T-helper 2 cell treated with Interferon-gamma antibody and Interleukin-4, amounts not matched to agents 5 μg/mL and 100 μg/mL, for 36 hours (primary cell): ENCODE data around the gene CHRFAM7A.
"Not testable (repeated sequence)": the region's sequence is repeated elsewhere in the genome, so short reads cannot be mapped to it uniquely, and the experiment has no call there.

ENCODE experiments used
- DNase-seq: peaks from one replicate; pipeline ENCODE4 v3.0.0; 2021; ENCODE audit warnings: low spot score
- H3K27ac Mint-ChIP-seq: one replicate; pipeline ENCODE4 v1.8.0; 2021; ENCODE audit warnings: mild to moderate bottlenecking, mixed read lengths
- H3K27me3 Mint-ChIP-seq: one replicate; pipeline ENCODE4 v1.8.0; 2021; ENCODE audit warnings: low read depth, mixed read lengths
- H3K36me3 Mint-ChIP-seq: one replicate; pipeline ENCODE4 v1.8.0; 2021; ENCODE audit warnings: low read depth, mixed read lengths
- H3K4me1 Mint-ChIP-seq: one replicate; pipeline ENCODE4 v1.8.0; 2021; ENCODE audit warnings: low read depth, mixed read lengths
- H3K4me3 Mint-ChIP-seq: one replicate; pipeline ENCODE4 v1.8.0; 2022; ENCODE audit warnings: mild to moderate bottlenecking, moderate library complexity, mixed read lengths
- H3K9me3 Mint-ChIP-seq: one replicate; pipeline ENCODE4 v1.8.0; 2021; ENCODE audit warnings: mixed read lengths

Gene CHRFAM7A

DNA sequence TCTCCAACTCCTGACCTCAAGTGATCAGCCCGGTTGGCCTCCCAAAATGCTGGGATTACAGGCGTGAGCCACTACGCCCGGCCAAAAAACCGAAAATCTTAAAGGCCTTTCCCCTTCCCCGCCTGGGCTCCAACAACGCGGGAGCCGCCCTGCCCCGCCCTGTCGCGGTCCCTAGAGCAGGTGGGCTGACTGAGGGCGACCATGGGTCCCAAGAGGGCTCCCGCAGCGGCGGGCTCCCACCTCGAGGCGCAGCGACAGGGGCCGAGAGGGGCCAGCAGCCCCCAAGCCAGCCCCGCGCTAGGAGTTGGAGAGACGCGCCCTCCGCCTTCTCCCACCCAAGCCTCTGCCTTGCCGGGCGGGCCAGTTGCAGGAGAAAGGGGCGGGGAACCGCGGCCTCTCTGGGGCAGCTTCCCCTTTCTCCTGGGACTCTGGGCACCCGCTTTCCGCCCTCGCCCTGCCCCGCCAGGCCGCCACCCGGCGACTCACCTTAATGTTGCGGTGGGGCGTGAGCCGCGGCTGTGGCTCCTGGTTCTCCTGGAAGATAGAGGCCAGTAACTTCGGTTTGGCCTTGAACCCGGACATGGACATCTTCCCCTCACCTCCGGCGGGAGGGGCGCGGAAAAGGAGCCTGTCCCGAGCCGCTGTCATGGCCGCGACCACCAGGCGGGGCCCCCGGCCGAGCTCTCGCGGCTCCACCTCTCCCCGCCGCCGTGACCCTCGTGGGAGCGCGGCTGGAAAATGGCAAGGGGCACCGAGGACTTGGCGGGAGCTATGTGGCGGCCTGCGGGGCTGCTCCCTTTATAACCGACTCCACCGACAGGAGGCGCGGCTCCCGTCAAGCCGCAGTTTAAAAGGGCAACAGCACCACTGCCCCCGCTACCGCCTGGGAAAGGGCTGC, at the start of gene CHRFAM7A:
CHRFAM7A (minus strand) TSS at position 775 of the 898 bp plus-strand sequence. CDS start 10,189 bp downstream, outside the sequence.
- not testable (repeated sequence) for H3K4me1 Mint-ChIP-seq, H3K4me3 Mint-ChIP-seq, H3K27ac Mint-ChIP-seq, H3K27me3 Mint-ChIP-seq, DNase-seq, H3K9me3 Mint-ChIP-seq, H3K36me3 Mint-ChIP-seq

DNA sequence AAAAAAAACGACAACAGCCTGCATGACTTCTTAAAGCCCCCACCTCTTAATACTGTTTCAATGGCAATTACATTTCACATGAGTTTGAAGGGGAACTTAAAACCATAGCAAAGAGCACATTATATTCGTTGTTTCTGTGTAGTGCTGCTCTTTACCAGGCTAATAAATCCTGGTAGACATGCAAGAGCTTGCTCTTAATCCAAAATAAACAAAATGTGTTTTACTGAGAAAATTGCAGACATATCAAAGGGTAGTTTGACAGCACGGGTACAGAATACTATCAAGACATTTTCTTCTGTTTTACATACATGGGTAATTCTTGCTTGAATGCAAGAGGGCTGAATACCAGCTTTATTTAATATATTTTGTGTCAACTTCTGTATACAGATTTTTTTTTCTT, 45.0 kb upstream of the CHRFAM7A start:
- H3K4me1 Mint-ChIP-seq, H3K27me3 Mint-ChIP-seq, H3K27ac Mint-ChIP-seq, H3K36me3 Mint-ChIP-seq, DNase-seq, H3K9me3 Mint-ChIP-seq, H3K4me3 Mint-ChIP-seq: not testable (repeated sequence)

DNA sequence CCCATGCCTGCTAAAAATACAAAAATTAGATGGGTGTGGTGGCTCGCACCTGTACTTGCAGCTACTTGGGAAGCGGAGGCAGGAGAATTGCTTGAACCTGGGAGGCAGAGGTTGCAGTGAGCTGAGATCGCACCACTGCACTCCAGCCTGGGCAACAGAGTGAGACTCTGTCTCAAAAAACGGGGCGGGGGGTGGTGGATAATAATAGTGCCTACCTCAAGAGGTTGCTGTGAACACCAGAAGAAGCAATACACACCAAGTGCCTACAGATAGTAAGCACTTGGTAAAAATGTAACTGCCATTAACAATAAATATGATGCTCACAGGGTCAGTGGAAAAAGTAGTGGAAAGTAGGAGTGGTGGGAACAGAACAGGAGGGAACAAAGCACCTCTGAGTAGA, 42.5 kb upstream of the CHRFAM7A start:
- DNase-seq, H3K9me3 Mint-ChIP-seq, H3K4me3 Mint-ChIP-seq, H3K27me3 Mint-ChIP-seq, H3K4me1 Mint-ChIP-seq, H3K27ac Mint-ChIP-seq, H3K36me3 Mint-ChIP-seq: not testable (repeated sequence)

DNA sequence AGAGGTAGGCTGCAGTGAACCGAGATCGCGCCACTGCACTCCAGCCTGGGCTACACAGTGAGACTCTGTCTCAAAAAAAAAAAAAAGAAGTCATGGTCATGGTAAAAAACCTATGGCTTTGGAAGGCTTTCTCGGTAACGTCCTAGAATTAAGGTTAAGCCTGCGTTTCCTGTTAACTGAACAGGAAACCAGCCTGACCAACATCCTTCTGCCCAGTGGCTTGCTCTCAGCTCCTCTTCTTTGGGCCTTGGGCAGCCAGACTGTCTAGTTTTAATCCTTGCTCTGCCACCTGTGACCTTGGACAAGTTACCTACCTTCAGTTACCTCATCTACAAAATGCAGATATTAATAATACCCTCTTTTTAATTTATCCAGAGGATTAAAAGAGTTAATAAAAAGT, 27.4 kb upstream of the CHRFAM7A start:
- not testable (repeated sequence) for H3K27me3 Mint-ChIP-seq, H3K4me1 Mint-ChIP-seq, H3K4me3 Mint-ChIP-seq, H3K9me3 Mint-ChIP-seq, DNase-seq, H3K27ac Mint-ChIP-seq, H3K36me3 Mint-ChIP-seq

DNA sequence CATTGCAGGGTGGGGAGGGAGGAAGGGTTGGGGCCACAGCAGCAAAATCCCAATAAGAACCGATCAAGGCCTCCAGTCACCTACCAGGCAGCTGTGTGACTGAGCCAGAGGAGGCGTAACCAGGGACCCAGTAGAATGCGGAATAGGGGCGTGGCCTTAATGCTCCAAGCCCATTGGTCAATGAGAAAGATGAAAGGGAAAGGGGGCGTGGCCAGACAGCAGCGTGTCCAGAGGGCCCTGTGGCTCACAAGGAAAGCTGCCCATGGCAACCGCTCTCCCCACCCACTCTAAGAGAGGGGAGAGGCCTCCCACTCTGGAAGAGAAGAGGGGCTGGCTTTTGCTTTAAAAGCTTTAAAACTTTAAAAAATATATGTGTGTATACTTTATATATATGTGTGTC, 20.8 kb upstream of the CHRFAM7A start, which contains the start of gene GOLGA8R:
GOLGA8R (minus strand) TSS at position 101 of the 400 bp plus-strand sequence; CDS start at position 3, 98 bp downstream.
- H3K9me3 Mint-ChIP-seq, H3K27ac Mint-ChIP-seq, H3K4me3 Mint-ChIP-seq, H3K27me3 Mint-ChIP-seq, DNase-seq, H3K36me3 Mint-ChIP-seq, H3K4me1 Mint-ChIP-seq: not testable (repeated sequence)

DNA sequence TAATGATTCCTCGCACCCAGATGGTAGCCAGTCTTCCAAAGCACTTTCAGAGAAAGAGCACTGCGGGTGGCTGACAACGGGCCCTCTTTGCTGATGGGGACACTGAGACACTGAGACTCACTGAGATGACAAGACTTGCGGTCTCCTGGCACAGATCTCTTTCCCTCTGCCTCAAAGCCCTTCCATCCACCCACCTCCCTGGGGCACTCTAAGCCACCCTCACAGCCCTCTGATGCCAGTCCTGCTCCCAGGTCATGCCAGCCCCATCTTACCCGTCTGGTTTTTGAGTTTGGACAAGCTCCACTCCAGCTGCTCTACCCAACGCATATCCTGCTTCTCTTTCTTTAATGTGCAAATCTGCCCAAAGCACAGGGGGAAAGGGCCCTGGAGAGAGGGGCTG, 14.3 kb upstream of the CHRFAM7A start:
- not testable (repeated sequence) for H3K4me3 Mint-ChIP-seq, DNase-seq, H3K4me1 Mint-ChIP-seq, H3K27ac Mint-ChIP-seq, H3K36me3 Mint-ChIP-seq, H3K27me3 Mint-ChIP-seq, H3K9me3 Mint-ChIP-seq

- H3K9me3 Mint-ChIP-seq, H3K36me3 Mint-ChIP-seq, H3K27me3 Mint-ChIP-seq, H3K4me3 Mint-ChIP-seq, H3K27ac Mint-ChIP-seq, H3K4me1 Mint-ChIP-seq: not testable (repeated sequence)
- peak; percentile 27 for DNase-seq
Observed at GRCh38 chr15:30398988-30399387, 5.6 kb upstream of the CHRFAM7A start.

- not testable (repeated sequence) for H3K27me3 Mint-ChIP-seq, H3K36me3 Mint-ChIP-seq, H3K4me1 Mint-ChIP-seq, H3K9me3 Mint-ChIP-seq, H3K27ac Mint-ChIP-seq, DNase-seq, H3K4me3 Mint-ChIP-seq
Observed at GRCh38 chr15:30393664-30393991, 288 bp upstream of the CHRFAM7A start.

DNA sequence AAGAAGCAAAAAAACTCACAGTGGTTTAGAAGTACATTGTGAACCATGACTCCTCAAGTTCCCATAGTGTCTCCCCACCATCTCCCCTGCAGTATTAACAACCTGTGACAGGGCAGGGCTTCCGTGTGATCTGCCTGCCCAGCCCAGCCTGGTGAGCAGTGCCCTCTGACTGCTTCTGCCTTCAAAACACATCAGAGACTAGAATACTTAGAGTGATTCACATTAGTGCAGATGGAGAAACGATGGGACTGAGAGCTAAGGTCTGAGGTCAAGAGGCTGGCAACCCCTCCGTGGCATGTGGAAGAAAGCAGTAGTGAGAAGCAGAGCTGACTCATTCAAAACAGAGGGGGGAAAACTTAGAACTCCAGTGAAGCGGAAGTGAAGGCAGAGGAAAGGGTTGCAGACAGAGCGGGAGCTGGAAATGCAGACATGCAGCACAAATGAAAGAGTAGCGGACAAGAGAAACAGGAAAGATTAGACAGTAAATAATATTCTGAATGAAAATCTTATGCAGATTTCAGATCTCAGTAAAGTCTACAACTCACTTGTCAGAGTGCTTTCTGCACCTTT, 6.9 kb downstream of the CHRFAM7A start:
- H3K9me3 Mint-ChIP-seq, H3K4me3 Mint-ChIP-seq, H3K36me3 Mint-ChIP-seq, DNase-seq, H3K4me1 Mint-ChIP-seq, H3K27ac Mint-ChIP-seq, H3K27me3 Mint-ChIP-seq: not testable (repeated sequence)

DNA sequence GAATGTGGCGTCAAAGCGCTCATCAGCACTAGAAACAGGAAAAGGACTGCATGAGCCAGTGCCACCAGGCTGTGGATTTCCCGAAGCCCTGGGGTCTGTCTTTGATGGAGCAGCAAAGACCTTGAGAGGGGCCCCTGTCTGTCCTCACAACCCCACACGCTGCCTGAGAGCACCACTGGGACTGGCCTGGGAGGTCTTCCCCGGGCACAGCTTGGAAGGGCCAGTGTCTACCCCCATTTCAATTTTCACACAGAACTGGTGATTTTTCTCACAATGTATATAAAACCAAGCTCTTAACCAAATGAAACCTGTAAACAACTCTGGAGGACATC, 16.3 kb downstream of the CHRFAM7A start:
- not testable (repeated sequence) for H3K4me3 Mint-ChIP-seq

GRCh38 chr15:30376375-30377081, 16.8 kb downstream of the CHRFAM7A start:
- H3K9me3 Mint-ChIP-seq, DNase-seq, H3K36me3 Mint-ChIP-seq, H3K27me3 Mint-ChIP-seq, H3K27ac Mint-ChIP-seq, H3K4me3 Mint-ChIP-seq, H3K4me1 Mint-ChIP-seq: not testable (repeated sequence)

More for the DNA sequence above, 16.3 kb downstream of the CHRFAM7A start:
- not testable (repeated sequence) for DNase-seq, H3K27me3 Mint-ChIP-seq, H3K4me1 Mint-ChIP-seq, H3K27ac Mint-ChIP-seq, H3K36me3 Mint-ChIP-seq, H3K9me3 Mint-ChIP-seq

- H3K27ac Mint-ChIP-seq, H3K4me1 Mint-ChIP-seq, H3K9me3 Mint-ChIP-seq, H3K36me3 Mint-ChIP-seq, H3K27me3 Mint-ChIP-seq, H3K4me3 Mint-ChIP-seq, DNase-seq: not testable (repeated sequence)
Observed at GRCh38 chr15:30375872-30376271, 17.5 kb downstream of the CHRFAM7A start.

GRCh38 chr15:30374862-30375261, 18.5 kb downstream of the CHRFAM7A start:
- H3K4me3 Mint-ChIP-seq, H3K27me3 Mint-ChIP-seq, H3K9me3 Mint-ChIP-seq, H3K36me3 Mint-ChIP-seq, H3K4me1 Mint-ChIP-seq, DNase-seq, H3K27ac Mint-ChIP-seq: not testable (repeated sequence)

DNA sequence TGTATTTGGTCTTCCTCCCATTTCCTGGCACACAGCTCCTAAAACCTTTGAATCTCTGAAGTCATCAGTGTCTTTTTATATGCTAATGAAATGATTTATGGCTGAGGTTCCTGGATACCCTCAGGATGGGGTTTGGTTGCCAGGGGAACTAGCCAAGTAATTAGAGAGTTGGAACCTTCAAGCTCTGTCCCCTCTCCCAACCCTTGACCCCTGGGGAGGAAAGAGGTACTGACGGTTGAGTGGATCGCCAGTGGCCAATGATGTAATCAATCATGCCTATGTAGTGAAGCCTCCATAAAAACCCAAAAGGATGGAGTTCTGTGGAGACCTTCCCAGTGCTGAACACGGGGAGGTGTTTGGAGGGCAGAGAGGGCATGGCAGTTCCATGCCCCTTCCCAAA, 25.1 kb downstream of the CHRFAM7A start:
- not testable (repeated sequence) for H3K27me3 Mint-ChIP-seq, H3K27ac Mint-ChIP-seq, H3K9me3 Mint-ChIP-seq, H3K4me3 Mint-ChIP-seq, H3K36me3 Mint-ChIP-seq, H3K4me1 Mint-ChIP-seq, DNase-seq
